Measurements from ENCODE around the gene SLC4A4.

DNA sequence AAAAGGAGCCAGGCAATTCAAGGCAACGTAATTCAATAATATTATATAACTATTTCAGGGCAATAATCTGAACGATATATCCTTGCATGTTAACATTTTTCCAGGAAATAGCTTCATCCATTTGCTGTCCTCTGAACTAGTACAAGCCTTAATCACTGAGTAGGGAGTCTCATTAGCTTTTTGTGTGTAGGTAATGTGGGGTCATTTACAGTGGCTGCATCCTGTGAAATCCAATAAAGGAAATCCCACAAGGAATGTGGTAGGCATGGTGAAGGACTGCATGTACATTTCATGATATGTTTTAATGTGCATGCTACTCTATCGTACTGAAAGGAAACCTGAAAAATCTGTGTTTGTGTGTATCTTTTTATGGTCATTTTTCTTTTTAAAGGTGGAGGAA, 103.5 kb downstream of the SLC4A4 start:
- TF ChIP-seq, protein P1, sequence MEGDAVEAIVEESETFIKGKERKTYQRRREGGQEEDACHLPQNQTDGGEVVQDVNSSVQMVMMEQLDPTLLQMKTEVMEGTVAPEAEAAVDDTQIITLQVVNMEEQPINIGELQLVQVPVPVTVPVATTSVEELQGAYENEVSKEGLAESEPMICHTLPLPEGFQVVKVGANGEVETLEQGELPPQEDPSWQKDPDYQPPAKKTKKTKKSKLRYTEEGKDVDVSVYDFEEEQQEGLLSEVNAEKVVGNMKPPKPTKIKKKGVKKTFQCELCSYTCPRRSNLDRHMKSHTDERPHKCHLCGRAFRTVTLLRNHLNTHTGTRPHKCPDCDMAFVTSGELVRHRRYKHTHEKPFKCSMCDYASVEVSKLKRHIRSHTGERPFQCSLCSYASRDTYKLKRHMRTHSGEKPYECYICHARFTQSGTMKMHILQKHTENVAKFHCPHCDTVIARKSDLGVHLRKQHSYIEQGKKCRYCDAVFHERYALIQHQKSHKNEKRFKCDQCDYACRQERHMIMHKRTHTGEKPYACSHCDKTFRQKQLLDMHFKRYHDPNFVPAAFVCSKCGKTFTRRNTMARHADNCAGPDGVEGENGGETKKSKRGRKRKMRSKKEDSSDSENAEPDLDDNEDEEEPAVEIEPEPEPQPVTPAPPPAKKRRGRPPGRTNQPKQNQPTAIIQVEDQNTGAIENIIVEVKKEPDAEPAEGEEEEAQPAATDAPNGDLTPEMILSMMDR (IDR thresholded peaks at IDR 0.05; ENCODE audit: low read length): no peak
- no peak for TF ChIP-seq EZH2 (IDR thresholded peaks at IDR 0.05; ENCODE audit: borderline replicate concordance, low read length)
